ENCODE data around the gene TVP23A.
"Not testable (repeated sequence)": the region's sequence is repeated elsewhere in the genome, so short reads cannot be mapped to it uniquely, and the experiment has no call there.

Gene TVP23A

GRCh38 chr16:10805334-10805733 is 13.3 kb downstream of the TVP23A start:
- DNase-seq (ENCODE audit: low spot score): no peak
- Mint-ChIP-seq H3K27ac (no peak overlapping the region), H3K4me1 (ENCODE audit: low read depth) (peaks cover 5% of the 10 kb centered on the region), H3K4me3 (no peak overlapping the region), H3K9me3 (no peaks in the 10 kb centered on the region), H3K27me3 (ENCODE audit: low read depth) (peaks cover 25% of the 10 kb centered on the region), H3K36me3 (ENCODE audit: low read depth) (no peaks in the 10 kb centered on the region)

- Mint-ChIP-seq H3K4me3 (no peak overlapping the region), H3K27me3 (ENCODE audit: low read depth) (peaks cover 3% of the 10 kb centered on the region), H3K4me1 (ENCODE audit: low read depth) (no peaks in the 10 kb centered on the region), H3K27ac (no peak overlapping the region), H3K9me3 (no peaks in the 10 kb centered on the region), H3K36me3 (ENCODE audit: low read depth) (no peaks in the 10 kb centered on the region)
- DNase-seq (ENCODE audit: low spot score): no peak
Measured at GRCh38 chr16:10799736-10800135, 18.9 kb downstream of the TVP23A start.

GRCh38 chr16:10791048-10791447 is 27.5 kb downstream of the TVP23A start:
- peaks cover 23% of the 10 kb centered on the region for H3K27me3 Mint-ChIP-seq (ENCODE audit: low read depth)

GRCh38 chr16:10788630-10789029 is 30.0 kb downstream of the TVP23A start:
- H3K27ac Mint-ChIP-seq; H3K4me1 Mint-ChIP-seq (ENCODE audit: low read depth); H3K4me3 Mint-ChIP-seq; H3K9me3 Mint-ChIP-seq; H3K36me3 Mint-ChIP-seq (ENCODE audit: low read depth); DNase-seq (ENCODE audit: low spot score): not testable (repeated sequence)
- peaks cover 28% of the 10 kb centered on the region for H3K27me3 Mint-ChIP-seq (ENCODE audit: low read depth)

More at GRCh38 chr16:10791048-10791447, 27.5 kb downstream of the TVP23A start:
- no peaks in the 10 kb centered on the region for H3K4me1 Mint-ChIP-seq (ENCODE audit: low read depth)
- no peak overlapping the region for H3K27ac Mint-ChIP-seq
- H3K36me3 Mint-ChIP-seq (ENCODE audit: low read depth): no peaks in the 10 kb centered on the region
- H3K4me3 Mint-ChIP-seq: no peak overlapping the region
- H3K9me3 Mint-ChIP-seq: no peaks in the 10 kb centered on the region
- DNase-seq (ENCODE audit: low spot score): no peak

- no peaks in the 10 kb centered on the region for H3K9me3 Mint-ChIP-seq
- DNase-seq (ENCODE audit: low spot score): no peak
- H3K4me3 Mint-ChIP-seq: no peak overlapping the region
- no peak overlapping the region for H3K27ac Mint-ChIP-seq
- H3K4me1 Mint-ChIP-seq (ENCODE audit: low read depth): no peaks in the 10 kb centered on the region
- H3K27me3 Mint-ChIP-seq (ENCODE audit: low read depth): peaks cover 28% of the 10 kb centered on the region
- H3K36me3 Mint-ChIP-seq (ENCODE audit: low read depth): no peaks in the 10 kb centered on the region
Measured at GRCh38 chr16:10787304-10787703, 31.3 kb downstream of the TVP23A start.

GRCh38 chr16:10782628-10783027 is 36.0 kb downstream of the TVP23A start:
- Mint-ChIP-seq H3K9me3 (no peaks in the 10 kb centered on the region), H3K4me1 (ENCODE audit: low read depth) (no peaks in the 10 kb centered on the region), H3K27me3 (ENCODE audit: low read depth) (peaks cover 45% of the 10 kb centered on the region), H3K36me3 (ENCODE audit: low read depth) (no peaks in the 10 kb centered on the region), H3K27ac (no peak overlapping the region), H3K4me3 (no peak overlapping the region)
- DNase-seq (ENCODE audit: low spot score): no peak

GRCh38 chr16:10780628-10781027 is 38.0 kb downstream of the TVP23A start:
- no peak for DNase-seq (ENCODE audit: low spot score)
- Mint-ChIP-seq H3K27me3 (ENCODE audit: low read depth) (peaks cover 42% of the 10 kb centered on the region), H3K4me1 (ENCODE audit: low read depth) (peaks cover 3% of the 10 kb centered on the region), H3K4me3 (no peak overlapping the region), H3K27ac (no peak overlapping the region), H3K36me3 (ENCODE audit: low read depth) (no peaks in the 10 kb centered on the region), H3K9me3 (no peaks in the 10 kb centered on the region)

- not testable (repeated sequence) for H3K36me3 Mint-ChIP-seq (ENCODE audit: low read depth); H3K9me3 Mint-ChIP-seq; DNase-seq (ENCODE audit: low spot score); H3K27ac Mint-ChIP-seq; H3K4me3 Mint-ChIP-seq; H3K4me1 Mint-ChIP-seq (ENCODE audit: low read depth)
- H3K27me3 Mint-ChIP-seq (ENCODE audit: low read depth): peaks cover 46% of the 10 kb centered on the region
Measured at GRCh38 chr16:10779908-10780307, 38.7 kb downstream of the TVP23A start.

GRCh38 chr16:10777356-10777755 is 41.2 kb downstream of the TVP23A start:
- Mint-ChIP-seq H3K4me1 (ENCODE audit: low read depth) (peaks cover 8% of the 10 kb centered on the region), H3K27me3 (ENCODE audit: low read depth) (peaks cover 51% of the 10 kb centered on the region), H3K4me3 (no peak overlapping the region), H3K36me3 (ENCODE audit: low read depth) (no peaks in the 10 kb centered on the region), H3K9me3 (no peaks in the 10 kb centered on the region), H3K27ac (no peak overlapping the region)
- DNase-seq (ENCODE audit: low spot score): no peak

GRCh38 chr16:10776923-10777322 is 41.7 kb downstream of the TVP23A start:
- peaks cover 47% of the 10 kb centered on the region for H3K27me3 Mint-ChIP-seq (ENCODE audit: low read depth)
- not testable (repeated sequence) for DNase-seq (ENCODE audit: low spot score); H3K36me3 Mint-ChIP-seq (ENCODE audit: low read depth); H3K9me3 Mint-ChIP-seq; H3K4me3 Mint-ChIP-seq; H3K27ac Mint-ChIP-seq; H3K4me1 Mint-ChIP-seq (ENCODE audit: low read depth)

GRCh38 chr16:10776280-10776679 is 42.3 kb downstream of the TVP23A start:
- H3K9me3 Mint-ChIP-seq: no peaks in the 10 kb centered on the region
- no peak overlapping the region for H3K27ac Mint-ChIP-seq
- H3K36me3 Mint-ChIP-seq (ENCODE audit: low read depth): no peaks in the 10 kb centered on the region
- H3K4me1 Mint-ChIP-seq (ENCODE audit: low read depth): peaks cover 12% of the 10 kb centered on the region
- peaks cover 42% of the 10 kb centered on the region for H3K27me3 Mint-ChIP-seq (ENCODE audit: low read depth)
- H3K4me3 Mint-ChIP-seq: no peak overlapping the region
- DNase-seq (ENCODE audit: low spot score): no peak

- Mint-ChIP-seq H3K9me3 (no peaks in the 10 kb centered on the region), H3K4me3 (no peak overlapping the region), H3K36me3 (ENCODE audit: low read depth) (no peaks in the 10 kb centered on the region), H3K27me3 (ENCODE audit: low read depth) (peaks cover 15% of the 10 kb centered on the region), H3K4me1 (ENCODE audit: low read depth) (peaks cover 11% of the 10 kb centered on the region), H3K27ac (no peak overlapping the region)
- DNase-seq (ENCODE audit: low spot score): no peak
Measured at GRCh38 chr16:10770907-10771306, 47.7 kb downstream of the TVP23A start.

- H3K4me3 Mint-ChIP-seq: no peak overlapping the region
- DNase-seq (ENCODE audit: low spot score): no peak
- H3K9me3 Mint-ChIP-seq: peaks cover under 1% of the 10 kb centered on the region
- no peak overlapping the region for H3K27ac Mint-ChIP-seq
- H3K27me3 Mint-ChIP-seq (ENCODE audit: low read depth): peaks cover 7% of the 10 kb centered on the region
- H3K4me1 Mint-ChIP-seq (ENCODE audit: low read depth): peaks cover 11% of the 10 kb centered on the region
- H3K36me3 Mint-ChIP-seq (ENCODE audit: low read depth): peaks cover 5% of the 10 kb centered on the region
Measured at GRCh38 chr16:10769381-10769780, 49.2 kb downstream of the TVP23A start.

- Mint-ChIP-seq H3K9me3 (peaks cover 4% of the 10 kb centered on the region), H3K36me3 (ENCODE audit: low read depth) (peaks cover 20% of the 10 kb centered on the region), H3K27ac (no peak overlapping the region), H3K4me1 (ENCODE audit: low read depth) (peaks cover 9% of the 10 kb centered on the region), H3K4me3 (no peak overlapping the region), H3K27me3 (ENCODE audit: low read depth) (no peaks in the 10 kb centered on the region)
- DNase-seq (ENCODE audit: low spot score): no peak
Measured at GRCh38 chr16:10767127-10767526, 51.5 kb downstream of the TVP23A start.

- peaks cover 4% of the 10 kb centered on the region for H3K4me1 Mint-ChIP-seq (ENCODE audit: low read depth)
- DNase-seq (ENCODE audit: low spot score): no peak
- H3K4me3 Mint-ChIP-seq: no peak overlapping the region
- H3K36me3 Mint-ChIP-seq (ENCODE audit: low read depth): peaks cover 28% of the 10 kb centered on the region
- peaks cover 4% of the 10 kb centered on the region for H3K9me3 Mint-ChIP-seq
- no peaks in the 10 kb centered on the region for H3K27me3 Mint-ChIP-seq (ENCODE audit: low read depth)
- H3K27ac Mint-ChIP-seq: no peak overlapping the region
Measured at GRCh38 chr16:10765772-10766171, 52.8 kb downstream of the TVP23A start.
